ENCODE results near the gene SLX9.

The SLX9 gene

DNA sequence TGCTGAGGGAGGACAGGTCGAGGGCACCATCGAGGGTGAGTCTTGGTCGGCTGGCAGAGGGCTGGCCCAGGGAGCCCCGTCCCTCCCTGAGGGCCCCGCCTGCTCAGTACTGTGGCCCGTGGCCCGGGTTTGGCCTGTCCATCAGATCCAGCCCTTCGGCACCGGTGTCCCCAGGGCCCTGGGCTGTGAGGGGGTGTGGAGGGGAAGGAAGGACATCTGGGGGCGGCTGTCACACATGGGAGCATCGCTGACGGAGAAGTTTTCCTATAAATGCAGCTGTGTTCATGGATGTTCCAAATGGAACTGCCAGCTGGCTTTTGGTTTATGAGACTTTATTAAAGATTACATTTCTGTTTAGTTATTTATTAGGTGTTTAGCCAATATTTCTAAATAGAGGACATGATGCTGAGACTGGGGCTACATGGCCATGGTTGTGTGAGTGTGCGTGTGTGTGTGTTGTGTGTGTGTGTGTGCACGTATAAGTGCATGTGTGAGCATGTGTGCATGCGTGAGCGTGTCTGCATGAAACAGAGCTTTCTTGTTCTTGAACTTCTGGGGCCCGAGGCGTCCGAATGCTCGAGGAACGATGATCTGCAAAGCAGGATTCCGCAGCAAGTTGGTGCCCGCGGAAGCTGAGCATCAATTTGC, 54.3 kb downstream of the SLX9 start:
- H3K4me1 ChIP-seq (ENCODE audit: control insufficient read depth in 1 of 2, insufficient read depth in 2 of 2, low read length in 2 of 2): no peaks in the 10 kb centered on the region
- H3K4me3 ChIP-seq (ENCODE audit: low read depth in 1 of 2, low read length in 2 of 2): no peak overlapping the region
- H3K27ac ChIP-seq (ENCODE audit: low read depth, low read length): no peak overlapping the region

DNA sequence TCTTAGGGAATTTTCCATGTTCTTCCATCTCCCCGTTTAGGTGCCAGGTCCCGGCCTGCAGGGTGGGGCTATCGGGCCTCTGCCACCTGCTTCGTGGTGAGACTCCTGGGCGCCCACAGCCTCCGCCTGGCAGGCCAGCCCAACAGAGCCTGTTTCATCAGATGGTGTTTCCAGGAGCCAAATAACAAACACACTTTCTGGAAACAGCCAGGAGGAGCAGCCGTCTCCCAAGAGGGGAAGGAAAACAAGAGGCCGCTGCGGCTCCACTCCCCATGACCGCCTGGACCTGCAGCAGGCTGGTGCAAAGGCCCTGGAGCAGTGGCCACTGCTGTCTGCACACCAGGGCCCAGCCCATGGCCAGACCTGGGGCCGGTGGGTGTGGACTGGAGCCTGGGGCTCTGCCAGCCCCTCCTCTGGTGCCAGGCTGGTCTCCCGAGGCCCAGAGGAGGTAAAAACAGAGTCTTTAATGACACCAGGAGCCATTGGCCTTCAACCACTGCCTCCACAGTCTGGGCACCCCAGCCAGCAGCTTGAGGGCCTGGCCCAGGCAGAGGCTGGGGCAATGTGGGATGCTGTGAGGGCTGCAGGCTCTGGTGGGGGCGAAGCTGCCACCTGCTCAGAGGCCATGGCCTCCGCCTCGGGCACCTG, 55.0 kb downstream of the SLX9 start:
- H3K9ac ChIP-seq (ENCODE audit: low read depth in 1 of 2, low read length in 2 of 2): no peak overlapping the region
- H3K9me3 ChIP-seq (ENCODE audit: control insufficient read depth in 1 of 2, low read length in 2 of 2): no peaks in the 10 kb centered on the region
- no peaks in the 10 kb centered on the region for H3K36me3 ChIP-seq (ENCODE audit: control insufficient read depth in 1 of 2, insufficient read depth in 2 of 2, low read length in 2 of 2)
- no peak overlapping the region for H3K4me3 ChIP-seq (ENCODE audit: low read depth in 1 of 2, low read length in 2 of 2)
- no peaks in the 10 kb centered on the region for H3K27me3 ChIP-seq (ENCODE audit: control insufficient read depth in 1 of 2, insufficient read depth in 2 of 2, low read length in 2 of 2)
- no peak overlapping the region for H3K27ac ChIP-seq (ENCODE audit: low read depth, low read length)
- H3K4me1 ChIP-seq (ENCODE audit: control insufficient read depth in 1 of 2, insufficient read depth in 2 of 2, low read length in 2 of 2): no peaks in the 10 kb centered on the region

More for the DNA sequence above, 54.3 kb downstream of the SLX9 start:
- Histone ChIP-seq H3K27me3 (ENCODE audit: control insufficient read depth in 1 of 2, insufficient read depth in 2 of 2, low read length in 2 of 2) (no peaks in the 10 kb centered on the region), H3K36me3 (ENCODE audit: control insufficient read depth in 1 of 2, insufficient read depth in 2 of 2, low read length in 2 of 2) (no peaks in the 10 kb centered on the region), H3K9ac (ENCODE audit: low read depth in 1 of 2, low read length in 2 of 2) (no peak overlapping the region), H3K9me3 (ENCODE audit: control insufficient read depth in 1 of 2, low read length in 2 of 2) (no peaks in the 10 kb centered on the region)

DNA sequence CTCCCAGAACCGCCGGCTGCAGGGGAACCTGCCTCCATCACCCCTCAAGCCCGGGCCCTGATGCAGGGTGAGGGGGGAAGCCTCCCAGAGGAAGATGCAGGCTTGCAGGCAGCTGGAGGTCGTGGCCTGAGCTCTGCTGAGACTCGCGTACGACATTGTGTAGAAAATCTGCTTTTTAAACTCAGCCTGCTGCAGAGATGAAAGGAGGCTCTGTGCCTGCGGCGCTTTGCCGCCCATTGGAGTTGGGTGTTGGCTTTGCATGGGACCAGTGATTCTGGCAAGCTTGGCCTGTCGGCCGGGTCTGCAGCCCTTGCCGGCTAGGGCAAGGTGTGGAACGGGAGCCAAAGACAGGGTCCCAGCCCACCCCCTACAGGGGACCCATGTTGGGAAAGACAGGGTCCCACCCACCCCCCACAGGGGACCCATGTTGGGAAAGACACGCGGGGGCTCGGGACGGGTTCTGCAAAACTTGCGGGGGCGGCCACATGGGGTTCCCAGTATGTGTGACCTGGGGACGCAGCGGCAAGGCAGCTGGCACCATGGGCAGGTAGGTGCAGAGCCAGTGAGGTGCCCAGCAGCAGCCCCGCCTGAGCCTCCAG, 55.6 kb downstream of the SLX9 start:
- no peaks in the 10 kb centered on the region for H3K4me1 ChIP-seq (ENCODE audit: control insufficient read depth in 1 of 2, insufficient read depth in 2 of 2, low read length in 2 of 2)
- H3K9ac ChIP-seq (ENCODE audit: low read depth in 1 of 2, low read length in 2 of 2): no peak overlapping the region
- H3K27me3 ChIP-seq (ENCODE audit: control insufficient read depth in 1 of 2, insufficient read depth in 2 of 2, low read length in 2 of 2): no peaks in the 10 kb centered on the region
- no peaks in the 10 kb centered on the region for H3K36me3 ChIP-seq (ENCODE audit: control insufficient read depth in 1 of 2, insufficient read depth in 2 of 2, low read length in 2 of 2)
- H3K27ac ChIP-seq (ENCODE audit: low read depth, low read length): no peak overlapping the region
- H3K4me3 ChIP-seq (ENCODE audit: low read depth in 1 of 2, low read length in 2 of 2): no peak overlapping the region
- H3K9me3 ChIP-seq (ENCODE audit: control insufficient read depth in 1 of 2, low read length in 2 of 2): no peaks in the 10 kb centered on the region

DNA sequence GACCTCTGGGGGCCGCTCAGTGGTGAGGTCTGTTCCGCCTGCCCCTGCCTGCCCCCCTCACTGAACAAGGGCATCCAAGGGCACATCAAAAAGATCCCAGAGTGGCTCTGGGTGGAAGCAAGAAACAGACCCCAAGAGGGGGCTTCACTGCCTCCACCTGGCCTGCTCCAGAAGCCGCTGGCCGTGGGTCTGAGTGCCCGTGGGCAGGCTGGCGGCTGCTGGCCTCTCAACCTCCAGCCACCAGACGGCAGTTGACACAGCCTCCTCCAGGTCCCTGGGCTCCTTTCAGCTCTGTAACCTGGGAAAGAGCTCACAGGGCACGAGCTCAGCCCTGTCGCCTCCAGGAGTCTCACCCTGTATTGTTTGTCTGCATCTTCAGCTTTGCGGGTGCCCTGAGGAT, 56.3 kb downstream of the SLX9 start:
- no peak overlapping the region for H3K27ac ChIP-seq (ENCODE audit: low read depth, low read length)
- H3K36me3 ChIP-seq (ENCODE audit: control insufficient read depth in 1 of 2, insufficient read depth in 2 of 2, low read length in 2 of 2): no peaks in the 10 kb centered on the region
- H3K4me1 ChIP-seq (ENCODE audit: control insufficient read depth in 1 of 2, insufficient read depth in 2 of 2, low read length in 2 of 2): no peaks in the 10 kb centered on the region

DNA sequence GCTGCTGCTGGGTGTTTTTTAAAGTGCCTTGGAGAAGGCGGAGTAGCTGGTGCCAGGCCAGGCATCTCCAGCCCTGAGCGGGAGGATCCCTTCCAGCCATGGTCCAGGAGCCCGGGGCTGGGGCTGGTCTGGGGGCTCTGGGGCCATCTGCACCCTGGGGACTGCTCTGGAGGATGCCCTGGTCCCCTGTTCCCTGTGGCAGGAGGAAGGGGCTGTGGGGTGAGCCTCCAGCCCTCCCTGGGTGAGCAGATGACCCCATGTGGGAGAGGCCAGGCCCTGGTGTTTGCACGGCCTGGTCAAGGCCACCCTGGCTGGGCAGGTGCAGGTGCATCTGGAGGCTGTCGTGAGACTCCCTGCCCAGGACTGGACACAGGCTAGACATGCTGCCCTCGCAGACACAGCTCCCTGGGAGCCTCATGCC, 56.7 kb downstream of the SLX9 start:
- Histone ChIP-seq H3K27me3 (ENCODE audit: control insufficient read depth in 1 of 2, insufficient read depth in 2 of 2, low read length in 2 of 2) (no peaks in the 10 kb centered on the region), H3K4me1 (ENCODE audit: control insufficient read depth in 1 of 2, insufficient read depth in 2 of 2, low read length in 2 of 2) (no peaks in the 10 kb centered on the region), H3K36me3 (ENCODE audit: control insufficient read depth in 1 of 2, insufficient read depth in 2 of 2, low read length in 2 of 2) (no peaks in the 10 kb centered on the region), H3K9me3 (ENCODE audit: control insufficient read depth in 1 of 2, low read length in 2 of 2) (no peaks in the 10 kb centered on the region), H3K9ac (ENCODE audit: low read depth in 1 of 2, low read length in 2 of 2) (no peak overlapping the region), H3K4me3 (ENCODE audit: low read depth in 1 of 2, low read length in 2 of 2) (no peak overlapping the region), H3K27ac (ENCODE audit: low read depth, low read length) (no peak overlapping the region)

More for the DNA sequence above, 56.3 kb downstream of the SLX9 start:
- Histone ChIP-seq H3K27me3 (ENCODE audit: control insufficient read depth in 1 of 2, insufficient read depth in 2 of 2, low read length in 2 of 2) (no peaks in the 10 kb centered on the region), H3K4me3 (ENCODE audit: low read depth in 1 of 2, low read length in 2 of 2) (no peak overlapping the region), H3K9ac (ENCODE audit: low read depth in 1 of 2, low read length in 2 of 2) (no peak overlapping the region), H3K9me3 (ENCODE audit: control insufficient read depth in 1 of 2, low read length in 2 of 2) (no peaks in the 10 kb centered on the region)

DNA sequence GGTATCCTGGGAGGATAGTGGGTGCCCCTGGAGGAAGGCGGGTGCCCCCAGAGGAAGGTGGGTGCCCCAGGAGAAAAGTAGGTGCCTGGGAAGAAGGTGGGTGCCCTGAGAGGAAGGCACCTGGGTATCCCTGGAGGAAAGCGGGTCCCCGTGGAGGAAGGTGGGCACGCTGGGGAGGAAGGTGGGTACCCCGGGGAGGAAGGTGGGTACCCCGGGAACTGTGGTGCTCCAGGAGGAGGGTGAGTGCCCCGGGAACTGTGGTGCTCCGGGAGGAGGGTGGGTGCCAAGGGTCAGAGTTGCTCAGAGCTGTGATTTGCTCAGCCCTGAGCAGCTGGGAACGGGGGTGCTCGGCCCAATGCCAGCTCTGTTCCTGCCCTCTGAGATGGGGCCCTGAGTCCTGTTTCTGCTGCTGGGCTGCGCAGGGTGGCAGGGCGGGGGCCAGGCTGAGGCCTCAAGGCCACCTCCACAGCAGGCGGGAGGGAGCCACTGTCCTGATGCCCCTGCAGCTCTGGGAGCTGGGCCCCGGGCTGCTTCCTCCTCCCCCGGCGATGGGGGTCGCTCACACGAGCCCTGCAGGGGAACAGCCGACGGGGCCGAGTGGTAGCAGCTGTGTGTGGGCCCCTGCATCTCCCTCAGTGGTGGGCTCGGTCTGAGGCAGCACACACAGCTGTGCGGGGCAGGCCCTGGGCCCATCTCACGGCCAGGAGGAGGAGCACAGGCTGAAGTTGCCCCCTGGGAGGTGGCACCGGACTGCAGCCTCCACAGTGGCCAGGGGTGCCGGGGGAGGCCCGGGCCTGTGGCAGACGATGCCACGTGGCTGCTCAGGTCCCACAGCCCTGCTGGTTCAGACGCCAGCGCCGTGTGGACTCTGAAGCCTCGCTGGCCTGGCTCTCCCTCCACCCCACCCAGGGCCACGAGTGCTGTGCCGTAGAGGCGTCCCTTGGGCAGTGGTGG, 57.4 kb downstream of the SLX9 start:
- no peaks in the 10 kb centered on the region for H3K36me3 ChIP-seq (ENCODE audit: control insufficient read depth in 1 of 2, insufficient read depth in 2 of 2, low read length in 2 of 2)
- no peaks in the 10 kb centered on the region for H3K4me1 ChIP-seq (ENCODE audit: control insufficient read depth in 1 of 2, insufficient read depth in 2 of 2, low read length in 2 of 2)
- no peaks in the 10 kb centered on the region for H3K9me3 ChIP-seq (ENCODE audit: control insufficient read depth in 1 of 2, low read length in 2 of 2)
- no peak overlapping the region for H3K9ac ChIP-seq (ENCODE audit: low read depth in 1 of 2, low read length in 2 of 2)
- H3K27me3 ChIP-seq (ENCODE audit: control insufficient read depth in 1 of 2, insufficient read depth in 2 of 2, low read length in 2 of 2): no peaks in the 10 kb centered on the region
- H3K27ac ChIP-seq (ENCODE audit: low read depth, low read length): no peak overlapping the region
- H3K4me3 ChIP-seq (ENCODE audit: low read depth in 1 of 2, low read length in 2 of 2): no peak overlapping the region

DNA sequence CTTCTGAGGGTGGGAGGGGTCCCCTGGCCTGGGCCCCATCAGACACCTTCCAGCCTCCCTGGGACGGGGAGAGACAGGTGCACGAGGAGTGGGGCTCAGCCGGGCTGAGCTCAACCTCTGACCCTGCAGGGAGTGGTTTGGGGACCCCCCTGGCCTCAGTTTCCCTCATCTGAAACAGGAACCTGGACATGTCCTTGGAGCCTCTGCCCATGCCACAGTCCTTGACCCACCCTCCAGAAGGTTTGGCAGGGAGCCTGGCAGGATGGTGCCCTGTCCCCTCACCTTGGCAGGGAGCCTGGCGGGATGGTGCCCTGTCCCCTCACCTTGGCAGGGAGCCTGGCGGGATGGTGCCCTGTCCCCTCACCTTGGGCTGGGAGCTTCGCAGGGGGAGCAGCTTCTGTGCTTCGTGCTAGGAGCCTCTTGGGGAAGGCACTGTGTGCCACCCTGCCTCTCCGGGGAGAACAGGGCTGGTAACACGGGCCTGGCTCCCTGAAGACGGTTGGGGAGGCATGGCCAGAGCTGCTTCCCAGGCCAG, 58.3 kb downstream of the SLX9 start:
- H3K4me1 ChIP-seq (ENCODE audit: control insufficient read depth in 1 of 2, insufficient read depth in 2 of 2, low read length in 2 of 2): no peaks in the 10 kb centered on the region
- H3K36me3 ChIP-seq (ENCODE audit: control insufficient read depth in 1 of 2, insufficient read depth in 2 of 2, low read length in 2 of 2): no peaks in the 10 kb centered on the region
- no peaks in the 10 kb centered on the region for H3K9me3 ChIP-seq (ENCODE audit: control insufficient read depth in 1 of 2, low read length in 2 of 2)
- no peaks in the 10 kb centered on the region for H3K27me3 ChIP-seq (ENCODE audit: control insufficient read depth in 1 of 2, insufficient read depth in 2 of 2, low read length in 2 of 2)
- H3K27ac ChIP-seq (ENCODE audit: low read depth, low read length): no peak overlapping the region
- no peak overlapping the region for H3K9ac ChIP-seq (ENCODE audit: low read depth in 1 of 2, low read length in 2 of 2)
- H3K4me3 ChIP-seq (ENCODE audit: low read depth in 1 of 2, low read length in 2 of 2): no peak overlapping the region

DNA sequence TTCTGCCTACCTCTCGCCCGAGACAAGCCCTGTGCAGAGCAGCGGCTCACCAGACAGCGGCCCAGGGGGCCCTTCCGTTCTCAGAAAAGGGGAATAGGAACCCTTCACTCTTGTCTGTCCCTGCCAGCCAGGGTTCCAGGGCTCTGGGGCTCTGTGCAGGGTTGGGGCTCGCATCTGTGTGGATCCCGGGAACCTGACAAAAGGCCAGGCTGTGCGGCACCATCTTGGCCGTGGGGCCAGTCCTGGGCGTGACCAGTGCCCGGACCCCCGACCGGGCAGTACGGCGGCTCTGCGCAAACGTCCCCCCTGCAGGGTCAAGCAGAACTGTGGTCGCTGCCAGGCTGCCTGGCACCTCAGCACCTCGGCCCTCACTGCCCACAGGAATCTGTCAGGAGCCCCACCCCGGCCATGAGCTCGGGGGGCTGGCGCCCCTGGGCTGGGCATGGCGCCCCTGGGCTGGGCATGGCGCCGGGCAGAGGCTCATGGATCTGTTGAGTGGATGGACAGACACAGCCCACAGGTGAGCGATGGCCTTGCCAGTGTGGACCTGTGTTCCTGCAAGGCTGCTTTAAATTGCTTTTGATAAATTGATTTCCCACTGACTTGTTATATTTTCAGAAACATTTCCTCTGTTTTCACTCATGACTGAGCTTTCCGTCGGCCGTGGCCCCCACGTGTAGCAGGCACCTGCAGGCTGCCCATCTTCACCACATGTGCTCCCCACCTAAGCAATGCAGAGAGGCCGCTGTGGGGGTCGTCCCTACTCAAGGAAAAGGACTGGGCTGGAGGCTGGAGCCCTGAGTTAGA, 59.0 kb downstream of the SLX9 start:
- no peaks in the 10 kb centered on the region for H3K27me3 ChIP-seq (ENCODE audit: control insufficient read depth in 1 of 2, insufficient read depth in 2 of 2, low read length in 2 of 2)
- no peaks in the 10 kb centered on the region for H3K9me3 ChIP-seq (ENCODE audit: control insufficient read depth in 1 of 2, low read length in 2 of 2)
- no peak overlapping the region for H3K4me3 ChIP-seq (ENCODE audit: low read depth in 1 of 2, low read length in 2 of 2)
- no peak overlapping the region for H3K27ac ChIP-seq (ENCODE audit: low read depth, low read length)
- H3K4me1 ChIP-seq (ENCODE audit: control insufficient read depth in 1 of 2, insufficient read depth in 2 of 2, low read length in 2 of 2): no peaks in the 10 kb centered on the region
- H3K36me3 ChIP-seq (ENCODE audit: control insufficient read depth in 1 of 2, insufficient read depth in 2 of 2, low read length in 2 of 2): no peaks in the 10 kb centered on the region
- no peak overlapping the region for H3K9ac ChIP-seq (ENCODE audit: low read depth in 1 of 2, low read length in 2 of 2)

DNA sequence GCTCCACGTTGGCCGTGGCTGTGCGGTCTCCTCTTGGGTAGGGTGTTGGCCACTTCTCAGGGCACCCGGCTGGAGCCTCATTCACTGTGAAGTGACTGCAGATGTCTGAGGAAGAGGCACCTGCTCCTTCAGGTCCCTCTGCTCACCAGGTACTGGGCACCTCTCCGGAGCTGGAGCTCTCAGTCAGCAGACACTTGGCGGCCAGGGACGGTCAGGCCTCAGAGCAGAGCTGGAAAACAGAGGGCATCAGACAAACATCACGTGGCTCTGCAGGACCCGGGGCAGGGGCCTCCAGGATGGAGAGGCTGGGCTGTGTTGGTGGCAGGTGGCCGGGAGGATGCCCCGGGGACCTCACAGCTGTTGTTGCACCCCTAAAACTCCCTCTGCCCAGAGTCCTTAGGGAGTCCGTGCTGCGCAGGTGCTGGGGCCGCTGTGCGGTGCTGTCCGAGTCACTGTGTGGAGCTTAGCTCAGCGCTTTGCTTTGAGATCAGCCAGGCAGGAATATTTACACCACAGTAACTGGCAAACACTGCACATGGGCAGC, 59.7 kb downstream of the SLX9 start:
- H3K27me3 ChIP-seq (ENCODE audit: control insufficient read depth in 1 of 2, insufficient read depth in 2 of 2, low read length in 2 of 2): no peaks in the 10 kb centered on the region
- no peaks in the 10 kb centered on the region for H3K9me3 ChIP-seq (ENCODE audit: control insufficient read depth in 1 of 2, low read length in 2 of 2)
- no peak overlapping the region for H3K9ac ChIP-seq (ENCODE audit: low read depth in 1 of 2, low read length in 2 of 2)
- H3K4me3 ChIP-seq (ENCODE audit: low read depth in 1 of 2, low read length in 2 of 2): no peak overlapping the region
- H3K36me3 ChIP-seq (ENCODE audit: control insufficient read depth in 1 of 2, insufficient read depth in 2 of 2, low read length in 2 of 2): no peaks in the 10 kb centered on the region
- H3K4me1 ChIP-seq (ENCODE audit: control insufficient read depth in 1 of 2, insufficient read depth in 2 of 2, low read length in 2 of 2): no peaks in the 10 kb centered on the region
- no peak overlapping the region for H3K27ac ChIP-seq (ENCODE audit: low read depth, low read length)

All from duodenal mucosa (tissue), 2 donors.